DMS153 treated with DMSO at 0.1 percent for 48 hours (cell line): ENCODE measurements around the gene SLC17A4.

Experiments used
- DNase-seq: peaks from one replicate; lab custom pipeline; 2025; ENCODE audit not compliant: unreplicated experiment; lab: John Stamatoyannopoulos, UW

The SLC17A4 gene

GRCh38 chr6:25815194-25815593 lies 60.7 kb downstream of the SLC17A4 start:
- no peak for DNase-seq

- DNase-seq = no peak
Measured at GRCh38 chr6:25816252-25816651, 61.7 kb downstream of the SLC17A4 start.

GRCh38 chr6:25821341-25821740 lies 66.8 kb downstream of the SLC17A4 start:
- no peak for DNase-seq

- DNase-seq = no peak
Measured at GRCh38 chr6:25829375-25829774, 74.8 kb downstream of the SLC17A4 start.

GRCh38 chr6:25830458-25830857 lies 75.9 kb downstream of the SLC17A4 start:
- no peak for DNase-seq
